GM12878 (cell line): ENCODE measurements around the gene TAX1BP3. TPM values are rescaled to one million over a fixed set of nuclear protein-coding genes. Genes with fewer than 3 reads are reported as not detected.

Source experiments
- ATAC-seq: fragments of 200-7000 bp; cut with Tn5 transposase; 3 replicates; pipeline ENCODE4 v1.9.1; 2020; ENCODE audit warnings: mild to moderate bottlenecking, moderate library complexity
- BruUV-seq: library from RNA; stranded (reverse); fragments of 400-500 nt; replicated peaks from 2 replicates; lab custom pipeline; 2021; lab: Mats Ljungman, UMichigan
- CTCF ChIA-PET: fragments of 300-600 bp; sonication (Branson Sonifier 250); formaldehyde crosslinking; extraction: SDS; loops from one replicate; lab custom pipeline; 2021; ENCODE audit warnings: inconsistent platforms; lab: Yijun Ruan, JAX
- POLR2A ChIA-PET: fragments of 350-600 bp; formaldehyde crosslinking; extraction: SDS; loops from one replicate; lab custom pipeline; 2021; ENCODE audit warnings: inconsistent platforms; lab: Charles Lee
- RAD21 ChIA-PET: fragments of 300-600 bp; sonication (Branson Sonifier 250); formaldehyde crosslinking; loops from one replicate; lab custom pipeline; 2023; ENCODE audit warnings: antibody characterized with exemption; ENCODE audit not compliant: unreplicated experiment; lab: Charles Lee
- SMC1A ChIA-PET: fragments of 300-600 bp; sonication (Branson Sonifier 250); formaldehyde crosslinking; loops from one replicate; lab custom pipeline; 2023; ENCODE audit not compliant: unreplicated experiment, uncharacterized antibody; lab: Charles Lee
- DNase-seq: peaks from one replicate; pipeline ENCODE4 v3.0.0-alpha.2; 2011; ENCODE audit warnings: low read depth, low spot score
- FAIRE-seq: peaks from 3 replicates; lab custom pipeline; 2011; peaks lifted over from hg19 to GRCh38; lab: Jason Lieb, UNC
- H2AFZ ChIP-seq: 2 replicates; pipeline ENCODE4 v1.6.0; 2011; ENCODE audit warnings: low read depth, low read length, control low read depth; ENCODE audit not compliant: control insufficient read depth
- H3K27ac ChIP-seq: 2 replicates; pipeline ENCODE4 v1.5.1; 2011; ENCODE audit warnings: control low read depth; ENCODE audit not compliant: control insufficient read depth, insufficient read depth
- H3K27me3 ChIP-seq, 2 experiments: replicated peaks in 1 of 2; 2 replicates each; pipeline versions ENCODE4 v1.6.0 to v1.6.1; 2011; ENCODE audit warnings: low read length in 1 of 2; ENCODE audit not compliant: control insufficient read depth in 2 of 2, insufficient read depth in 2 of 2
- H3K36me3 ChIP-seq, 2 experiments: 2 replicates each; pipeline ENCODE4 v1.5.1; 2011; ENCODE audit warnings: low read length in 1 of 2; ENCODE audit not compliant: control insufficient read depth in 2 of 2, insufficient read depth in 2 of 2
- H3K4me1 ChIP-seq: 2 replicates; pipeline ENCODE4 v1.6.1; 2011; ENCODE audit warnings: mild to moderate bottlenecking, low read length, moderate library complexity, mixed read lengths; ENCODE audit not compliant: control insufficient read depth, insufficient read depth
- H3K4me2 ChIP-seq: 2 replicates; pipeline ENCODE4 v1.6.0; 2011; ENCODE audit warnings: control low read depth; ENCODE audit not compliant: control insufficient read depth, insufficient read depth
- H3K4me3 ChIP-seq: fragments of 200-600 bp; sonication (generic); 2 replicates; pipeline ENCODE4 v1.5.1; 2016
- H3K79me2 ChIP-seq: 2 replicates; pipeline ENCODE4 v1.6.0; 2011; ENCODE audit warnings: low read length; ENCODE audit not compliant: control insufficient read depth, insufficient read depth
- H3K9ac ChIP-seq: 2 replicates; pipeline ENCODE4 v1.8.0; 2011; ENCODE audit warnings: low read length, control low read depth, mixed read lengths; ENCODE audit not compliant: control insufficient read depth, insufficient read depth
- H3K9me3 ChIP-seq: replicated peaks from 3 replicates; pipeline ENCODE4 v1.5.1; 2011; ENCODE audit warnings: mild to moderate bottlenecking, low read length; ENCODE audit not compliant: control insufficient read depth, insufficient read depth
- H4K20me1 ChIP-seq: 2 replicates; pipeline ENCODE4 v1.6.0; 2011; ENCODE audit not compliant: control insufficient read depth, insufficient read depth
- ATF7 ChIP-seq: fragments of 450-650 bp; IDR thresholded peaks from 2 replicates; pipeline ENCODE4 v1.6.1; 2016; ENCODE audit warnings: low read depth, mild to moderate bottlenecking
- CBFB ChIP-seq: IDR thresholded peaks from 2 replicates; pipeline ENCODE4 v1.6.1; 2016; ENCODE audit warnings: antibody characterized with exemption, low read depth
- CHD2 ChIP-seq: IDR thresholded peaks from 2 replicates; pipeline ENCODE4 v1.6.1; 2011; ENCODE audit warnings: low read depth, low read length, improper control_type of control experiment, borderline replicate concordance
- CHD4 ChIP-seq: fragments of 200-600 bp; sonication (generic); IDR thresholded peaks from 2 replicates; pipeline ENCODE4 v1.6.1; 2016; ENCODE audit warnings: mild to moderate bottlenecking
- E4F1 ChIP-seq: fragments of 450-650 bp; IDR thresholded peaks from 2 replicates; pipeline ENCODE4 v1.6.1; 2018; ENCODE audit warnings: borderline replicate concordance, mild to moderate bottlenecking; ENCODE audit not compliant: partially characterized antibody
- JUNB ChIP-seq: IDR thresholded peaks from 2 replicates; pipeline ENCODE4 v1.6.1; 2016; ENCODE audit warnings: antibody characterized with exemption, mild to moderate bottlenecking
- MEF2B ChIP-seq: fragments of 450-650 bp; IDR thresholded peaks from 2 replicates; pipeline ENCODE4 v1.6.1; 2018; ENCODE audit warnings: mild to moderate bottlenecking, moderate library complexity; ENCODE audit not compliant: partially characterized antibody, poor library complexity, severe bottlenecking
- SP1 ChIP-seq: IDR thresholded peaks from one replicate; pipeline ENCODE4 v1.6.1; 2011; ENCODE audit warnings: low read depth, low read length
- SPI1 ChIP-seq: IDR thresholded peaks from 2 replicates; pipeline ENCODE4 v1.6.1; 2011; ENCODE audit warnings: low read depth, mild to moderate bottlenecking, low read length, moderate library complexity, borderline replicate concordance; ENCODE audit not compliant: insufficient read depth
- STAT3 ChIP-seq: IDR thresholded peaks from 2 replicates; pipeline ENCODE4 v1.6.1; 2011; ENCODE audit warnings: low read depth, low read length, improper control_type of control experiment
- ZNF592 ChIP-seq: fragments of 450-650 bp; IDR thresholded peaks from 2 replicates; pipeline ENCODE4 v1.6.1; 2017; ENCODE audit warnings: mild to moderate bottlenecking, moderate library complexity
- WGBS: methylation state at CpG from one replicate; pipeline ENCODE4 v1.1.6; 2016; ENCODE audit warnings: low lambda C conversion rate; ENCODE audit not compliant: insufficient replicate concordance, insufficient coverage; ENCODE audit errors: missing lambda C conversion rate; 5-methylcytosine and 5-hydroxymethylcytosine counted together
- in situ Hi-C: fragments of 300-500 bp; cut with MboI; formaldehyde crosslinking; loops from 9 replicates; pipeline ENCODE4 v1.14.3; 2018; ENCODE audit warnings: mixed read lengths
- intact Hi-C: fragments of 100-400 bp; cut with micrococcal nuclease; formaldehyde crosslinking; loops from one replicate; pipeline ENCODE4 v1.14.2; 2022; ENCODE audit not compliant: unreplicated experiment
- polyA plus RNA-seq, 11 experiments: library from polyadenylated mRNA; depleted of rRNA in 4 of 11; unstranded in 6 of 11; stranded (reverse) in 5 of 11; fragments of >200 nt; fragmentation: Nextera tagmentation in 4 of 11; fragmentation: Illumina TruSeq in 1 of 11; extraction: Ambion mirVana in 4 of 11; extraction: Trizol in 1 of 11; gene quantifications; 1 replicate in 1 of 11; 2 replicates in 10 of 11; pipeline versions ENCODE4 v1.2.1 to v1.2.3, GENCODE V29; 2011 to 2016; ENCODE audit warnings: inconsistent platforms in 2 of 11, missing spikeins in 2 of 11, low read depth in 1 of 11
- total RNA-seq, 4 experiments: library from RNA; depleted of rRNA in 3 of 4; stranded (reverse); fragments of >200 nt in 3 of 4; fragmentation: Illumina TruSeq in 1 of 4; extraction: Trizol in 1 of 4; gene quantifications; 2 replicates each; pipeline versions ENCODE4 v1.2.1 to v1.2.3, GENCODE V29; 2013 to 2021
- TF ChIP-seq, protein P1 (sequence below): IDR thresholded peaks from 2 replicates; pipeline ENCODE4 v1.6.1; 2012; ENCODE audit warnings: low read length, inconsistent platforms
- TF ChIP-seq, protein P2 (sequence below): fragments of 450-650 bp; IDR thresholded peaks from 2 replicates; pipeline ENCODE4 v1.6.1; 2017; ENCODE audit warnings: low read depth, mild to moderate bottlenecking, moderate library complexity

Gene TAX1BP3
- total and polyA plus RNA-seq, 10 of the 15 experiments (the other 5 are each of a cell fraction or from before 2014, with no cell fraction given): 1.00 to 40.4 (median 15.4) TPM

- Histone ChIP-seq H3K9ac (no peak overlapping the region), H3K27ac (no peak overlapping the region), H4K20me1 (no peaks in the 10 kb centered on the region), H2AFZ (no peak overlapping the region), H3K4me3 (no peak overlapping the region), H3K4me1 (no peaks in the 10 kb centered on the region; the same call in 1 of the 2 replicates), H3K27me3 (no peaks in the 10 kb centered on the region), H3K4me2 (no peak overlapping the region), H3K9me3 (no peaks in the 10 kb centered on the region), H3K79me2 (peaks cover 12% of the 10 kb centered on the region), H3K36me3 (no peaks in the 10 kb centered on the region; a peak in 2 of 4 replicates)
- in situ Hi-C loops (no loop called here), intact Hi-C loops (no loop called here)
- WGBS: 95% methylated on average over 7 of the region's 7 CpGs
- ChIA-PET CTCF (interaction anchor here (1.2 kb wide), 1 partner anchor 28 kb away, joined by 4 read pairs; no protein-coding TSS in a partner anchor), SMC1A (no interaction called here), POLR2A (interaction anchor here (0.6 kb wide), 1 partner anchor 110 kb away, joined by 5 read pairs; no protein-coding TSS in a partner anchor), RAD21 (no interaction called here)
- DNase-seq (no peak), FAIRE-seq (no peak), ATAC-seq (no peak)
- no TSS peak for BruUV-seq
- TF ChIP-seq MEF2B (no peak), STAT3 (no peak), SP1 (no peak), JUNB (no peak), CHD4 (no peak), ATF7 (no peak), ZNF592 (no peak), E4F1 (no peak), CHD2 (no peak), CBFB (no peak), SPI1 (no peak)
- TF ChIP-seq, protein P1, sequence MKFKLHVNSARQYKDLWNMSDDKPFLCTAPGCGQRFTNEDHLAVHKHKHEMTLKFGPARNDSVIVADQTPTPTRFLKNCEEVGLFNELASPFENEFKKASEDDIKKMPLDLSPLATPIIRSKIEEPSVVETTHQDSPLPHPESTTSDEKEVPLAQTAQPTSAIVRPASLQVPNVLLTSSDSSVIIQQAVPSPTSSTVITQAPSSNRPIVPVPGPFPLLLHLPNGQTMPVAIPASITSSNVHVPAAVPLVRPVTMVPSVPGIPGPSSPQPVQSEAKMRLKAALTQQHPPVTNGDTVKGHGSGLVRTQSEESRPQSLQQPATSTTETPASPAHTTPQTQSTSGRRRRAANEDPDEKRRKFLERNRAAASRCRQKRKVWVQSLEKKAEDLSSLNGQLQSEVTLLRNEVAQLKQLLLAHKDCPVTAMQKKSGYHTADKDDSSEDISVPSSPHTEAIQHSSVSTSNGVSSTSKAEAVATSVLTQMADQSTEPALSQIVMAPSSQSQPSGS: no peak
- TF ChIP-seq, protein P2, sequence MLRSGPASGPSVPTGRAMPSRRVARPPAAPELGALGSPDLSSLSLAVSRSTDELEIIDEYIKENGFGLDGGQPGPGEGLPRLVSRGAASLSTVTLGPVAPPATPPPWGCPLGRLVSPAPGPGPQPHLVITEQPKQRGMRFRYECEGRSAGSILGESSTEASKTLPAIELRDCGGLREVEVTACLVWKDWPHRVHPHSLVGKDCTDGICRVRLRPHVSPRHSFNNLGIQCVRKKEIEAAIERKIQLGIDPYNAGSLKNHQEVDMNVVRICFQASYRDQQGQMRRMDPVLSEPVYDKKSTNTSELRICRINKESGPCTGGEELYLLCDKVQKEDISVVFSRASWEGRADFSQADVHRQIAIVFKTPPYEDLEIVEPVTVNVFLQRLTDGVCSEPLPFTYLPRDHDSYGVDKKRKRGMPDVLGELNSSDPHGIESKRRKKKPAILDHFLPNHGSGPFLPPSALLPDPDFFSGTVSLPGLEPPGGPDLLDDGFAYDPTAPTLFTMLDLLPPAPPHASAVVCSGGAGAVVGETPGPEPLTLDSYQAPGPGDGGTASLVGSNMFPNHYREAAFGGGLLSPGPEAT: no peak
Measured at GRCh38 chr17:3632287-3632686, 36.1 kb downstream of the TAX1BP3 start.
